Inferior parietal cortex (tissue), 1 donor: ENCODE data around the gene POMT1.
"Not testable (repeated sequence)": the region's sequence is repeated elsewhere in the genome, so short reads cannot be mapped to it uniquely, and the experiment has no call there.

Experiments used
- DNase-seq: peaks from one replicate; pipeline ENCODE4 v3.0.0-alpha.2; 2016; ENCODE audit errors: extremely low spot score

The POMT1 gene, protein sequence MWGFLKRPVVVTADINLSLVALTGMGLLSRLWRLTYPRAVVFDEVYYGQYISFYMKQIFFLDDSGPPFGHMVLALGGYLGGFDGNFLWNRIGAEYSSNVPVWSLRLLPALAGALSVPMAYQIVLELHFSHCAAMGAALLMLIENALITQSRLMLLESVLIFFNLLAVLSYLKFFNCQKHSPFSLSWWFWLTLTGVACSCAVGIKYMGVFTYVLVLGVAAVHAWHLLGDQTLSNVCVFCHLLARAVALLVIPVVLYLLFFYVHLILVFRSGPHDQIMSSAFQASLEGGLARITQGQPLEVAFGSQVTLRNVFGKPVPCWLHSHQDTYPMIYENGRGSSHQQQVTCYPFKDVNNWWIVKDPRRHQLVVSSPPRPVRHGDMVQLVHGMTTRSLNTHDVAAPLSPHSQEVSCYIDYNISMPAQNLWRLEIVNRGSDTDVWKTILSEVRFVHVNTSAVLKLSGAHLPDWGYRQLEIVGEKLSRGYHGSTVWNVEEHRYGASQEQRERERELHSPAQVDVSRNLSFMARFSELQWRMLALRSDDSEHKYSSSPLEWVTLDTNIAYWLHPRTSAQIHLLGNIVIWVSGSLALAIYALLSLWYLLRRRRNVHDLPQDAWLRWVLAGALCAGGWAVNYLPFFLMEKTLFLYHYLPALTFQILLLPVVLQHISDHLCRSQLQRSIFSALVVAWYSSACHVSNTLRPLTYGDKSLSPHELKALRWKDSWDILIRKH

DNA sequence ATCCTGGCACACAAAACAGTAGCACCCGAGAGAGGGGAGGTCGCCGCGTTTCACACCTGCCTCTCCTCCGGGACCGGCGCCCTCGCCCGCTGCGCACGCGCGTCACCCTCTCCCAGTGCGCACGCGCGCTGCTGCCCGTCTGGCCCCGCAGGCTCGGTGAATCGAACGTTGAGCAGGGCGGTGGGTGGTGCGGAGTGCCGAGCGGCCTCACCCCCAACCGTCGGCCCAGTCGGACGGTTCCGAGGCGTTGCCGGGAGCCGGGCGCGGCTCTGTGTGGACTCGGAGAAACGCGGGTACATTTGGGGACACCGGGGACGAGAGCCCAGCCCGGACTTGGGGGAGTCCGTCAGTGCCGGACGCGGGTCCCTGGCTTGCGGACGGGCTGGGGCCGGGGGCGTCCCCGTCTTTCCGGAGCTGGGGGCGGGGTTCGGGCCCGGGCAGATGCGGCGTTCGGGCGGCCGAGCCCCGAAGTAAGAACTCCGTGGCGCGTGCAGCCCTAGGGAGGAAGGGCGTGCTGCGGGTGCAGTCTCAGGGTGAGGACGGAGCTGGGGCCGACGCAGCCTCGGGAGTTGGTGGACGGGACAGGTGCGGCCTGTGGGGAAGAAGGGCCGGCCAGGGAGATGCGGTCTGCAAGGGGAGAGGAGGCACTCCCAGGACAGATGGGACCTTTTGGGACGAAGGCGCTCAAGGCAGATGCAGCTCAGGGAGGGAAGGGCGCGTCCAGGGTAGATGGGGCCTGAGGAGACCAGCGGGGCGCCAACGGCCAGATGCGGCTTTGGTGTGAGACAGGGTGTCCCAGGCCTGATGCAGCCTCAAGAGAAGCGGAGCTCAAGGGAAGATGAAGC lies at the start of gene POMT1:
Gene POMT1 (plus strand): TSS at position 138 of the 845 bp plus-strand sequence. CDS start 1,301 bp downstream, outside the sequence.
- DNase-seq, result peak; percentile 93

DNA sequence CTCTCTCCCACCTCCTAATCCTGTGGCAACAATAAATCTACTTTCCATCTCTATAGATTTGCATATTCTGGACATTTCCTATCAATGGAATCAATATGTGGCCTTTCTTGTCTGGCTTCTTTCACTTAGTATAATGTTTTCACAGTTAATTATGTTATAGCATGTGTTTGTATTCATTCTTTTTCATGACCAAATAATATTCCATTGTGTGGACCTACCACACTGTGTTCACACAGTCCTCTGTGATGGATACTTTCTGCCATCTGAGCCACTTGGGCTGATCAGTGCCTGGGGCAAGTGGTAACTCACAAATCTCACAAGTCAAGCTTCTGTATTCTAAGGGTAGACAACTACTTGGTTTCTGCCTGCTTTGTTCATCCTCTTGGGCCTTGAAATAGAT lies 48.7 kb upstream of the POMT1 start:
- no peak for DNase-seq

DNA sequence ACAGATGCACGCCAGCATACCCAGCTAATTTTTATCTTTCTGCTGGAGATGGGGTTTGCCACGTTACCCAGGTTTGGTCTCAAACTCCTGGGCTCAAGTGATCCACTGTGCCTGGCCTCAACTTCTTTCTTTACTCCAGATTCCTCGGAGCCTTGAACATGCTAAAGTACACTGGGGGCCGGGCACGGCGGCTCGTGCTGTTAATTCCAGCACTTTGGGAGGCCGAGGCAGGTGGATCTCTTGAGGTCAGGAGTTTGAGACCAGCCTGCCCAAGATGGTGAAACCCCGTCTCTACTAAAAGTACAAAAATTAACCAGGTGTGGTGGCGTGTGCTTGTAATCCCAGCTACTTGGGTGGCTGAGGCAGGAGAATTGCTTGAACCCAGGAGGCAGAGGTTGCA lies 47.1 kb upstream of the POMT1 start:
- not testable (repeated sequence) for DNase-seq

DNA sequence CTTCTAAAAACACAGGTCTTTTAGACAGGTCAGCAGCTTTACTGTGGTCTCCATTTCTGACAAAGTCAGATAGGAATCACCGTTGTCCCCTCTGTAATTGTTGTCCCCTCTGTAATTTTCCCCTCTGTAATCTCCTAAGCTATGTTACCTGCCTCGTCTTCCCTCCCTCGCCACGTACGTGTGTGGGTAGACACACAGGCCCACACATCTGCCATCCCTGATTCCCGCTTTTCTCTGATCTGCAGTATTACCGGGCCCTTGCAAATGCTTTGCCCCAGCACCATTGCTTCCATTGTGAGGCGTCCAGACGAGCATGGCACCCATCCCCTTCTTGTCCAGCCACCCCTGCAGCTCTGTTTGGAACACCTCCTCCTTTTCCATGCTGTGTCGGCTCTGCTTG lies 45.0 kb upstream of the POMT1 start:
- DNase-seq, result no peak

DNA sequence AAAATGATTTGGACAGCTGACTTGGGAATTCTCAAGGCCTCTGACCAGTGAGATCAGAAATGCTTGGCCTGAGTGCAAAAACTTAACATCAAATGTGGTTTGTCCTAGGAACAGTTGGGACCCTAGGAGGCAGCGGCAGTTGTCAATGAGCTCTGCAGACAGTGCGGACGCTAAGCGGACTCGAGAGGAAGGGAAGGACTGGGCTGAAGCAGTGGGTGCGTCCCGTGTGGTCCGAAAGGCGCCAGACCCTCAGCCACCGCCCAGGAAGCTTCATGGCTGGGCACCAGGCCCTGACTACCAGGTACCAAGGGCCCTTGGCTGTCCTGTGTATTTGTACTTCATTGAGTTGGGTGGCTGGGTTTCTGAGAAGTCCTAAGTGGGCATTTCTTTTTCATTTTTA lies 43.7 kb upstream of the POMT1 start:
- DNase-seq, result no peak

DNA sequence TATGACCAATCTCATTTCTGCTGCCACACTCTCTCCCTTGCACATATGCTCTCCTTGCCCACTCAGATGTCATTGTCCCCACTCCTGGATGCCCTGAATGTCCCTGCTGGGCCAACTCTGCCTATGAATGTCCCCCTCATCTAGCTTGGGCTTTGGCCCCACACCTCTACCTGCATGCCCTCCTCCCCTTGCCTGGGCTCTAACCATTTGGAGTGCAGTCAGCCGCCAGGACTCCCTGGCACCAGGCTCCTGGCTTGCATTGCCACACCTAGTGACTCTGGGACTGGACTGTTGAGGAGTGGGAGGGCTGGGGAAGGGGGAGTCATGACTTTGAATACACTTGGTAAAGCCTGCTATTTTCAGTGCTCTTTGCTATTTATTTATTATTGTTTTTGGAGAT lies 41.6 kb upstream of the POMT1 start:
- no peak for DNase-seq

DNA sequence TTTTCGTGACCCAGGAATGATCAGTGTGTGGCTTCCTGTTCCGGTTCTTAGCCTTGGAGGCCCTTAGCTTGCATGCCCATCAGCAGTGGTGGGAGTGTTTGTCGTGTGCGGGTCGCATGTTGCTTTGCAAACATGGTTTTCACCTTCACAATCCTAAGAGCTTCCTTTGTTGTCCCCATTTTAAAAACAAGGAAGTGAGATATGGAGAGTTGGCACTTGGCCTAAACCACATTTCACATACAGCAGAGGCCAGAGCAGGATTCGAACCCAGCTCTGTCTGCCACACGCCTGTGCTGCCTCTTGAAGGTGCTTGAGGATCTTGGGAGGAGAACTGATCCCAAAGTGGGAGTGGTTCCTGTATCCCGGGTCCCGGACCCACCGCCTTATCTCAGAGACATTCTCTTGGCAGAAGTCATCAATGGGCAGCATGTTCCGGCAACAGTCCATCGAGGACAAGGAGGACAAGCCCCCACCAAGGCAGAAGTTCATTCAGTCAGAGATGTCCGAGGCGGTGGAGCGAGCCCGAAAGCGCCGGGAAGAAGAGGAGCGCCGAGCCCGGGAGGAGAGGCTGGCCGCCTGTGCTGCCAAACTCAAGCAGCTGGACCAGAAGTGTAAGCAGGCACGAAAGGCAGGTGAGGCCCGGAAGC lies 38.2 kb upstream of the POMT1 start:
- no peak for DNase-seq

DNA sequence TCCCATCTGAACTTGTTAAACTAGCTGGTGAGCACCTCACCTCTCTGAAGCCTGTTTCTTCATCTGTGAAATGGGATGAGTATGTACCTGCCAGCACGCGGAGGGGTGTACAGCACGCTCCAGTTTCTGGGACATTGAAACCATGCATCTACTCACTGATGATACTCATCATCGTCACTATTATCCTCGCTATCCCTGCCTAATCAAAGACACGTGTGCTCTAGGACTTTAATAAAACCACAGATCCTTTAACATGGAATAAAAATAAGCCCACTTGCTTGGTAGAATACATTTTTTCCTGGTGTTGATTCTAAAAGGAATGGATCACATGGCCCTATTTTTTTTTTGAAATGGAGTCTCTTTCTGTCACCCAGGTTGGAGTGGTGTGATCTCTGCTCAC lies 37.3 kb upstream of the POMT1 start:
- DNase-seq, result no peak

DNA sequence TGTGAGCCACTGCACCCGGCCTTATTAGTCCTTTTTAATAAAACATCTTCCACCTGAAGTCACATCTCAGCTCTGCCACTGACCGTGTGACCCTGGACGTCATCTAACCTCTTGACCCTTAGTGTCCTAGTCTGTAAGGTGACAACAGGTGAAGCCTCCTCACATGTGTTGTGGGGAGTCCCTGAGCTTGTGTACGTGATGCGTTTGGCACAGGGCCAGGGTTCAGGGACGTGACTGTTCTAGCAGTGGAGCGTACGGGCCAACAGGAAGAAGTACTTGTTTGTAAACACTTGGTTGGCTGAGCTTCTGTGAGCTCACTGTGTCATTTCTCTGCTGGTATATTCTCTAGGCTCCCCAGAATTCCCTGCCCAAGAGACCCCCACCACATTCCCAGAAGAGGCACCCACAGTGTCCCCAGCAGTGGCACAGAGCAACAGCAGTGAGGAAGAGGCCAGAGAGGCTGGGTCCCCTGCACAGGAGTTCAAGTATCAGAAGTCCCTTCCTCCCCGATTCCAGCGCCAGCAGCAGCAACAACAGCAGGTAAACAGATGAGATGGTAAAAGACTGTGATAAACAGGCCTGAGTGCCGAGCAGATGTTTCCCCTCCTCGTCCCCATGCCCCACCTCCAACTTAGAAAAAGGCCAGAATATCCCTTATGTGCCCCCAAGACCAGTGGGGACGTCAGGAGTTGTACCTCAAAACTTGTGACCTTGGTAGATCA lies 35.3 kb upstream of the POMT1 start:
- no peak for DNase-seq

DNA sequence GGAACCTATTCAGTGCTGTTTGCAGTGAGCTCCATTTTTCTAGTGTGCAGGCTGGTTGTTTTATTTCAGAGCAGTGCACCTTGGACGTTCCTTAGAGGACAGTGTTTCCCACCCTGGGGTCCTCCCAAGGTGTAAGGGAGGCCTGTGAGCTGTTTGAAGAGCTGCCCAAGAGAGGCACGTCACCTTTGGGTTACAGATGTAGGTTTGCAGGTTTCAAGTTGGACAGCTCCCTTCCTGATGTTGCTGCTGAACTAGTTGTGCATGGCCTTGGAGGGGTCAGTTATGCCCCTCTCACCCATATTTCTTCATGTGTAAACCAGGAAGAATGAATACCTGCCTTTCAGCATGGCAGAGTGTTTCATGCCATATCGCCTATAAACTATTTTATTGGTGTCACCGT lies 34.7 kb upstream of the POMT1 start:
- DNase-seq, result no peak

DNA sequence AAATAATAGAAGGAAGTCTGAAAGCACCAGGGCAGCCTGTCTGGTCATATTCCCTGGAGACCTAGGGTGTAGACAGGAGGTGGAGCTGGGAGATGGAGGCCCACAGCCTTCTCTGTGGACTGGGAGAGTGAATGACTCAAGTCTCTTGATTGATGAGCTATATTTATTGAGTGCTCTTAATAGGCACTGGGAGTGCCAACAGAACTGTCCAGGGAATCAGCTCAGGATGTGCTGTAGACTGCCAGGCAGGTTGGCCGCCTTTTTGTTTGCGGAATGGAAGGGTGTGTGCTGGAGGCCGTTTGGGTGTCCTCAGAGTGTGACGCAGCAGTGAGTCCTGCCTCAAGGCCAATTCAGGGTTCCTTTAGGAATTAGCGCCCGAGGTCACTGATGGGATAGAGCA lies 33.4 kb upstream of the POMT1 start:
- no peak for DNase-seq

DNA sequence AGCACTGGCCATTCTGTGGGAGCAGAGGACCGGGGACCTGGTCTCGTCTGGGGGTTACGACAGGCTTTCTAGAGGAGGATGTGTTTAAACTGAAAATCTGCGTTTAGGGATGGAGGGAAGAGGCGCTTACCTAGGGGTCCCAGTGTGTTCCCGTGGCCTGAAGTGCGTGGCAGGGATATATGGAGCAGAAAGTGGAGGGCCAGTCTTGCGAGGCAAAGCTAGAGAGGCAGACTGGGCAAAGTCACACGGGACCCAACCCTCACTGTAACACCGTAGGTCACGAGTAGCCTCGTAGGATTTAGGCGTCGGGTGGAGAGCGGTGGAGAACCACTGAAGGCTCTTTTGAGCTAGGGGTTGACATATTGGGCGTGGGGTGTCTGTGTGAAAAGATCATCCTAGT lies 32.8 kb upstream of the POMT1 start:
- DNase-seq, result no peak

DNA sequence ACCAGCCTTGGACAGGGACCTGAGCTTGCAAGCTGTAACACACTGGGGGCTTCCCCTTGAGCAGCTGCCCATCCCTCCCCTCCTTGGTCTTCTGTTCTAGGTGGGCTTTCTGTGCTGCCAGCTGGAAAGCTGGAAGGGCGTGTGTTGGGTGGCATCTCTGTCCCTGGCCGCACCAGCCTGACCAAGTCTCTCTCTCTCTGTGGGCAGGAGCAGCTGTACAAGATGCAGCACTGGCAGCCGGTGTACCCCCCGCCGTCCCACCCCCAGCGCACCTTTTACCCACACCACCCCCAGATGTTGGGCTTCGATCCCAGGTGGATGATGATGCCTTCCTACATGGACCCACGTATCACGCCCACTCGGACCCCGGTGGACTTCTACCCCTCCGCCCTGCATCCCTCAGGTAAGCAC lies 32.1 kb upstream of the POMT1 start:
- no peak for DNase-seq

DNA sequence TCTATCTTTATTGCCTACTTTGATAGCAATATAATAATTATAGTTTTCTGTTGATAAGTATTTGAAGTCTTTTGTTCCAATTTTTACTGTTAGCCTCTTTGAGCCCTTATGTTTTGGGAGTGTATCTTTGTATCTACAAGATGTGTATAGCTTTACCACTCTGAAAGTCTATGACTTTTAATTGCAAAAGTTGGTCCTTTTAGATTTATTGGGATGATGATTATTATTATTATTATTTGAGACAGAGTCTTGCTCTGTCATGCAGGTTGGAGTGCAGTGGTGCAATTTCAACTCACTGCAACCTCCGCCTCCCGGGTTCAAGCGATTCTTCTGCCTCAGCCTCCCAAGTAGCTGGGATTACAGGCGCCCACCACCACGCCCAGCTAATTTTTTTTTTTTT lies 30.6 kb upstream of the POMT1 start:
- DNase-seq, result not testable (repeated sequence)

DNA sequence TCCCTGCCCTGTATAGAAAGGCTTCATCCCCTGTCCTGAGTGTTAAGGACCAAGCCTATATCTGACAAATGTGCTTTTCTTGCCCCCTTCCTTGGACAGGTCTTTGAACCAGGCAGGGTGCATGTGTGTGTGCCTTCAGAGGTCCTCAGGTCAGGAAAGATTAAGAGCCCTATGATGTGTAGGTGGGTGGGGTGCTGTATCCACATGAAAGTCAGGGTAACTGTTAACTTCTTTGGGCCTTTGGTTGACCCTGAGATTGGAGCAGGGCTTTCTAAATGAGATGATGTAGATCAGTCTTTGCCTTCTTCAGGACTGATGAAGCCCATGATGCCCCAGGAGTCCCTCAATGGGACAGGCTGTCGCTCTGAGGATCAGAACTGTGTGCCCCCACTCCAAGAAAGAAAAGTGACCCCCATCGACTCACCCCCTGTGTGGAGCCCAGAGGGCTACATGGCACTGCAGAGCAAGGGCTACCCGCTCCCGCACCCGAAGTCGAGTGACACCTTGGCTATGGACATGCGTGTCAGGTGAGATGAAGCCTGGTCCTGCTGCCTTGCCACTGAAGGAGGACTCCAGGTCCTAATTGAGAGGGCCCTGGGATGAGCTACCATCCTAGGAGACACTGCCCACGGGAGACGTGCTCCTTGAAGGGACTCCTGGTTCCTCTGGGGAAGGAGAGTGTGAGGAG lies 29.4 kb upstream of the POMT1 start:
- no peak for DNase-seq

DNA sequence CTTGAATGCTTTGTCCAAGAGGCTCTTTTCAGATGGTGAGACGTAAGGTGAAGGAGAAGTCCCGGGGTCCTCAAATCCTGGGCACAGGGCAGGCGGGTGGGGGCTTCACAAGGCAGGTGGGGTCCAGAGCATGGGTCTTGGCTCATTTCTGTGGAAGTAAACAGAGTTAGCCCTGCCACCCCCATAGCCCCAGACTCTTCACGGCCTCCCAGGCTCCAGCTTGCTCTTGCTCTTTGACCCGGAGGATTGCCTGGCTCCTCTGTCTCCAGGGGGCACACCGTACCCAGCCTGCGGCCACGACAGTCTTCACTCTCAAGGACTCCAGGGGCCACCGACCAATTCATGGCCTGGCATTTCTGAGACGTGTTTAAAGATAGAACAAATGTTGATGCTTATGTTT lies 28.8 kb upstream of the POMT1 start:
- no peak for DNase-seq

DNA sequence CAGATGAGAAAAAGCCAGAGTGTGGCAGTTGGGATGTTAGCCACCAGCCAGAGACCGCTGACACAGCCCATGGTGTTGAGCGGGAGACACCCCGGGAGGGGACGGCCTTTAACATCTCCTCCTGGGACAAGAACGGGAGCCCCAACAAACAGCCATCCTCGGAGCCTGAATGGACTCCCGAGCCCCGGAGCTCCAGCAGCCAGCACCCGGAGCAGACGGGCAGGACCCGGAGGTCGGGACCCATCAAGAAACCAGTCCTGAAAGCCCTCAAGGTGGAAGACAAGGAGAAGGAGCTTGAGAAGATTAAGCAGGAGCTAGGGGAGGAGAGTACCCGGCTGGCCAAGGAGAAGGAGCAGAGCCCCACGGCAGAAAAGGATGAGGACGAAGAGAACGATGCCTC lies 28.0 kb upstream of the POMT1 start:
- DNase-seq, result no peak

DNA sequence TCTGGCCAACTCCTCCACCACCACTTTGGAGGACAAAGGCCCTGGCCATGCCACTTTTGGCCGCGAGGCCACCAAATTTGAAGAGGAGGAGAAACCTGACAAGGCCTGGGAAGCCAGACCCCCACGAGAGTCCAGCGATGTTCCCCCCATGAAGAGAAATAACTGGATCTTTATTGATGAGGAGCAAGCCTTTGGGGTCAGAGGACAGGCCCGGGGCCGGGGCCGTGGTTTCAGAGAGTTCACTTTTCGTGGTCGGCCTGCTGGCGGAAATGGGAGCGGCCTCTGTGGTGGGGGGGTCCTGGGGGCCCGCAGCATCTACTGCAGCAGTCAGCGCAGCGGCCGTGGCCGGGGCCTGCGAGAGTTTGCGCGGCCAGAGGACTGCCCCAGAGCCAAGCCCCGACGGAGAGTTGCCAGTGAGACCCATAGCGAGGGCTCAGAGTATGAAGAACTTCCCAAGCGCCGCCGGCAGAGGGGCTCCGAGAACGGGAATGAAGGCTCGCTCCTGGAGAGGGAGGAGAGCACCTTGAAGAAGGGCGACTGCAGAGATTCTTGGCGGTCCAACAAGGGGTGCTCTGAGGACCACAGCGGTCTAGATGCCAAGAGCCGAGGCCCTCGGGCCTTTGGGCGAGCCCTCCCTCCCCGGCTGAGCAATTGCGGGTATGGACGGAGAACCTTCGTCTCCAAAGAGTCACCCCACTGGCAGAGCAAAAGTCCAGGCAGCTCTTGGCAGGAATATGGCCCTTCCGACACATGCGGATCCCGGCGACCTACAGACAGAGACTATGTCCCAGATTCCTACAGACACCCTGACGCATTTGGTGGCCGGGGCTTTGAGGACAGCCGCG lies 27.4 kb upstream of the POMT1 start:
- no peak for DNase-seq

DNA sequence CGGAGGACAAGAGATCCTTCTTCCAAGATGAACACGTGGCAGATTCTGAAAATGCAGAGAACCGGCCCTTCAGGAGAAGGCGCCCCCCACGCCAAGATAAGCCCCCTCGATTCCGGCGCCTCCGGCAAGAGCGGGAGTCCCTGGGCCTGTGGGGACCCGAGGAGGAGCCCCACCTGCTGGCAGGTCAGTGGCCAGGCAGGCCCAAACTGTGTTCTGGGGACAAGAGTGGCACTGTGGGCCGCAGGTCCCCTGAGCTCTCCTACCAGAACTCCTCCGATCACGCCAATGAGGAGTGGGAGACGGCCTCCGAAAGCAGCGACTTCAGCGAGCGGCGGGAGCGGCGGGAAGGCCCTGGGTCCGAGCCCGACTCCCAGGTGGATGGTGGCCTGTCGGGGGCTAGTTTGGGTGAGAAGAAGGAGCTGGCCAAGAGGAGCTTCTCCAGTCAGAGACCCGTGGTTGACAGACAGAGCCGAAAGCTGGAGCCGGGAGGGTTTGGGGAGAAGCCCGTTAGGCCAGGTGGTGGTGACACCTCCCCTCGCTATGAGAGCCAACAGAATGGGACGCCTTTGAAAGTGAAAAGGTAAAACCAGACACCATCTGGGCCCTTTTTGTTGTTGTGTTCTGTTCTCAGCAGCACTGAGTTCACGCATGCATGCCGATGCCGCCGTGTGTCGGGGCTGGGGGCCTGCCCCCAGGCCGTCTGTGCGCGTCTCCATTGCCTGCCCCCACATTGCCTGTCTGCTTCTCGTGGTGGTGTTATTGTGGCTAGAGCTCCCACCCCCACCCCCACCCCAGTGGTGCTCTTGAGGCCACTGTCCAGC lies 26.6 kb upstream of the POMT1 start:
- DNase-seq, result no peak
